BE2C (cell line): ENCODE results near the gene ODAD3.
A peak's percentile ranks its signal among the peaks of the same experiment; 100 is the strongest.
"Not testable (repeated sequence)": the region's sequence is repeated elsewhere in the genome, so short reads cannot be mapped to it uniquely, and the experiment has no call there.

ENCODE experiments used
- DNase-seq: peaks from one replicate; pipeline ENCODE4 v3.0.0-alpha.2; 2020
- H3K27me3 ChIP-seq: fragments of 250-450 bp; sonication (Bioruptor Pico); 2 replicates; pipeline ENCODE4 v1.5.1; 2020; ENCODE audit warnings: mild to moderate bottlenecking
- H3K36me3 ChIP-seq: fragments of 250-450 bp; sonication (Bioruptor Pico); 2 replicates; pipeline ENCODE4 v1.5.1; 2020; ENCODE audit warnings: mild to moderate bottlenecking
- H3K4me1 ChIP-seq: fragments of 250-450 bp; sonication (Bioruptor Pico); 2 replicates; pipeline ENCODE4 v1.5.1; 2020
- H3K4me3 ChIP-seq: 2 replicates; pipeline ENCODE4 v1.5.1; 2011; ENCODE audit warnings: low read depth, low read length
- H3K9me3 ChIP-seq: fragments of 250-450 bp; sonication (Bioruptor Pico); 2 replicates; pipeline ENCODE4 v1.5.1; 2020
- TF ChIP-seq, protein P1 (sequence below): IDR thresholded peaks from 2 replicates; pipeline ENCODE4 v1.5.1; 2012; ENCODE audit warnings: mild to moderate bottlenecking, low read depth, low read length

The ODAD3 gene

DNA sequence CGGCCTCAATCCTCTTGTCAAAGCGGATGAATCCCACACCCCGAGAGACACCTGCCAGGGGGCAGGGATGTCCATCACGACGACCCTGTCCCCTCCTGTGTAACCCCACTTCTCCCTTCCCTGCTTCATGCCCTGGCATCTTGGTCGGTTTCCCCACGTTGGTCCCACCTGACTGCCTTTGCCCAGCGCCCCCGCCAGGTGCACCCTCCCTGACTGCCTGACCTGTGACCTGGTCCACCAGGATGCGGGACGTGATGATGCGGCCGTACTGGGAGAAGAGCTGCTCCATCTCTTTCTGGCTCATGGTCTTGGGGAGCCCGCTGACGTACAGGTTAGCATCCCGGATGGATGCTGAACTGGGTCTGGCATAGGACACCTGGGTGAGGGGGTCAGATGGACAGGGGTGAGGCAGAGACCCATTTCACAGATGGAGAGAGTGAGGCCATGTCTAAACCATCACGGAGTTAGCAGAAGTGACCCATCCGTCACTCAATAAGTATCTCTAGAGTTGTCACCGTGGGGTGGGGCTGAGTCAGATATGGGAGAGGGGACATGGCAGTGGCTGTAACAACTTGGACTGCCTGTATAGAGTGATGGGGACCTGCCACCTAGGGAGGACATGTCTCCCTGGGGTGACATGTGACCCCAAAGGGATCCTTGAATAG is 23.4 kb upstream of the ODAD3 start:
- TF ChIP-seq, protein P1, sequence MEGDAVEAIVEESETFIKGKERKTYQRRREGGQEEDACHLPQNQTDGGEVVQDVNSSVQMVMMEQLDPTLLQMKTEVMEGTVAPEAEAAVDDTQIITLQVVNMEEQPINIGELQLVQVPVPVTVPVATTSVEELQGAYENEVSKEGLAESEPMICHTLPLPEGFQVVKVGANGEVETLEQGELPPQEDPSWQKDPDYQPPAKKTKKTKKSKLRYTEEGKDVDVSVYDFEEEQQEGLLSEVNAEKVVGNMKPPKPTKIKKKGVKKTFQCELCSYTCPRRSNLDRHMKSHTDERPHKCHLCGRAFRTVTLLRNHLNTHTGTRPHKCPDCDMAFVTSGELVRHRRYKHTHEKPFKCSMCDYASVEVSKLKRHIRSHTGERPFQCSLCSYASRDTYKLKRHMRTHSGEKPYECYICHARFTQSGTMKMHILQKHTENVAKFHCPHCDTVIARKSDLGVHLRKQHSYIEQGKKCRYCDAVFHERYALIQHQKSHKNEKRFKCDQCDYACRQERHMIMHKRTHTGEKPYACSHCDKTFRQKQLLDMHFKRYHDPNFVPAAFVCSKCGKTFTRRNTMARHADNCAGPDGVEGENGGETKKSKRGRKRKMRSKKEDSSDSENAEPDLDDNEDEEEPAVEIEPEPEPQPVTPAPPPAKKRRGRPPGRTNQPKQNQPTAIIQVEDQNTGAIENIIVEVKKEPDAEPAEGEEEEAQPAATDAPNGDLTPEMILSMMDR: no peak
- H3K4me3 ChIP-seq: no peak overlapping the region
- H3K36me3 ChIP-seq: peaks cover 15% of the 10 kb centered on the region
- DNase-seq: no peak
- H3K27me3 ChIP-seq: no peaks in the 10 kb centered on the region
- H3K4me1 ChIP-seq: no peaks in the 10 kb centered on the region
- H3K9me3 ChIP-seq: no peaks in the 10 kb centered on the region

DNA sequence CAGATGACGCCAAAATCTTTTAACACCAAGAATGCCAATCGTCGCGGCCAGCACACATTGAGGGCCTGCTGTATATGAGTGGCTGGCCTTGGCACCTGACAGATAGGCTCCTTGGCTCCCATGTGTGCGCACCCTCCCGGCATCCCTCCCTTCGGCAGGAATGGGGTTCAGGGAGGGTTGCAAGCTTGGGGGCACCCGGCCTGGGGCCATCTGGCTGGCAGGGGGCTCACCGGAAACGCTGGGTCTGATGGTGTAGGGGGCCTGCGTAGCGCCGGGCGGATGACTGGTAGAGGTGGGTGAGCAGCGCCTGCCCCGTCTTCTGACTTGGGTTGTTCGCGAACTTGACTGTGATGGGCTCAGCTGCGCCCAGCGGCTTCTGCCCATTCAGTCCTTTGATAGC is 22.9 kb upstream of the ODAD3 start:
- H3K9me3 ChIP-seq: no peaks in the 10 kb centered on the region
- H3K27me3 ChIP-seq: no peaks in the 10 kb centered on the region
- H3K4me1 ChIP-seq: no peaks in the 10 kb centered on the region
- TF ChIP-seq, protein P1: no peak
- no peak overlapping the region for H3K4me3 ChIP-seq
- H3K36me3 ChIP-seq: peaks cover 13% of the 10 kb centered on the region
- no peak for DNase-seq

DNA sequence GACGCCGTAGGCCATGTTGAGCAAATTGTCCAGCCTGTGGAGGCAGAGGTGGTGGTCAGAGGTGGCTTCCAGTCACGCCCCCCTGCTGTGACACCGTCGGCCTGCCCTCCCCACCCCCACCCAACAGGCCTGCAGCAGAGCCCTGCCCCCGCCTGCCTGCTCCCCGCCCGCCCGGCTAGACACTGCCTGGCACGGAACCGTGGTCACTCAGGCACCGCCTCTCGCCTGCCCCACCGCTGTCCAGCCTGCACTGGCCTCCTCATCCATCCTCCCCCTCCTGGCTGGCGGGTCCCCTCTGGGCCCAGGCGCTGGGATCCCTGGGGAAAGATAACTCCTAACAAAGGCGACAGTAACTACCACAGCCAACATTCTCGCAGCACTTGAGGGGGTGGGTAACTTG is 22.2 kb upstream of the ODAD3 start:
- Histone ChIP-seq H3K4me3 (no peak overlapping the region), H3K36me3 (peaks cover 13% of the 10 kb centered on the region), H3K4me1 (no peaks in the 10 kb centered on the region), H3K9me3 (no peaks in the 10 kb centered on the region), H3K27me3 (no peaks in the 10 kb centered on the region)
- DNase-seq: no peak
- TF ChIP-seq, protein P1: no peak

DNA sequence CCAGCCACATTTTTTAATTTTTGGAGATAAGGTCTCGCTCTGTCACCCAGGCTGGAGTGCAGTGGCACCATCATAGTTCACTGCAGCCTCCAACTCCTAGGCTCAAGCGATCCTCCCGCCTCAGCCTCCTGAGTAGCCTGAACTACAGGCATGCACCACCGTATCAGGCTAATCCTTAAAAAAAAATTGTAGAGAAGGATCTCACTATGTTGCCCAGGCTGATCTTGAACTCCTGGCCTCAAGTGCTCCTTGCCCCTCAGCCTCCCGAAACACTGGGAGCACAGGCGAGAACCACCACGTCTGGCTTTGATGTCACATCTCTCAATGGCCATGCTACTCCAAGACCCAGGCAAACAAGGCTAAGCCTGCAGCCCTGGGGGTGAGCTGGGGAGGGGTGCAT is 21.7 kb upstream of the ODAD3 start:
- H3K4me1 ChIP-seq: no peaks in the 10 kb centered on the region
- H3K4me3 ChIP-seq: no peak overlapping the region
- DNase-seq: no peak
- TF ChIP-seq, protein P1: no peak
- H3K9me3 ChIP-seq: no peaks in the 10 kb centered on the region
- H3K36me3 ChIP-seq: peaks cover 13% of the 10 kb centered on the region
- H3K27me3 ChIP-seq: no peaks in the 10 kb centered on the region

DNA sequence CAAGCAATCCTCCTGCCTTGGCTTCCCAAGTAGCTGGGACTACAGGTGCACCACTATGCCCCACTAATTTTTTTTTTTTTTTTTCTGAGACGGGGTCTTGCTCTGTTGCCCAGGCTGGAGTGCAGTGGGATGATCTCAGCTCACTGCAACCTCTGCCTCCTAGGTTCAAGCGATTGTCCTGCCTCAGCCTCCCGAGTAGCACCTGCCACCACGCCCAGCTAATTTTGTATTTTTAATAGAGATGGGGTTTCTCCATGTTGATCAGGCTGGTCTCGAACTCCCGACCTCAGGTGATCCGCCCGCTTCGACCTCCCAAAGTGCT is 20.3 kb upstream of the ODAD3 start:
- peaks cover 13% of the 10 kb centered on the region for H3K36me3 ChIP-seq
- DNase-seq, H3K9me3 ChIP-seq, H3K4me1 ChIP-seq, H3K4me3 ChIP-seq, H3K27me3 ChIP-seq: not testable (repeated sequence)

DNA sequence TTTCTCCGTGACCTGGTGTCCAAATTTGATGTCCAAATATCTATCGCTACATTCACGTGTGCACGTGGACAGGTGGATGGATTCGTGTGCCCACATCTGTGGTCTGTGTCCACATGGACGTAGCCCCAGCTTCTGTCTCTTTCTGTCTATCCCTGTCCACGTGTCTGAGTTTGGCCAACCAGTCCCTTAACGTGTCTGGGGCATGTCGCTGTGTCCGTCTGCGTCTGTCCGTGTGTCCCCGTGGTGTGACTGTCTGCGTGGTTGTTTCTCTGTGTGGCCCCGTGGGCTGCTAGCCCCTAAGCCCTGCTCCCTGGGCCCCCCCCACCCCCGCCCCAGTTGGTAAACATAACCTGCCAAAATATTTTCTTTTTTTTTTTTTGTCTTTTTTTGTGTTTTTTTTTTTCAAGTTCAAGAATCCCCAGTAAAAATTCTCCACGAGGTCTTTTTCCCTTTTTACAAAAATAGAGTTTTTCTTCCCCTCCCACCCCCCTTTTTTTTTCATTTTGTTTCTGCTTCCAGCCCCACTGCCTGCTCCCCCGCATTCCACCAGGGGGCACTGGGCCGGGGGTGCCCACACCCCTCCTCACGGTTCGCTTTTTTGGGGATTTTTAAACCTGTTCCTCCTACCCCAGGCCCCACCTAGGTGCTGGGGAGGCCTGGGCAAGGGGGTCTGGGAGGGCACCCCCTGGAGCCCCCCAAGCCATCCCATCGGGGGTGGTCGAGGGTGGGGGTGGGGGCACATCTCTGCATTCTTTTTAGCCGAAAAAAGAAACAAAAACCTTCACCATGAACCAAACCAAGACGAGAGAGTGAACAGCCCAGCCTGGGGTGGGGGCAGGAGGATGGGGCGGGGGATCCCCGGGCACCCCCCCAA is 18.8 kb upstream of the ODAD3 start:
- H3K4me3 ChIP-seq: no peak overlapping the region
- H3K27me3 ChIP-seq: no peaks in the 10 kb centered on the region
- DNase-seq: no peak
- H3K9me3 ChIP-seq: no peaks in the 10 kb centered on the region
- TF ChIP-seq, protein P1: peak; percentile 57
- H3K36me3 ChIP-seq: peaks cover 21% of the 10 kb centered on the region
- no peaks in the 10 kb centered on the region for H3K4me1 ChIP-seq
